ENCODE results near the gene DDR2.

The DDR2 gene

DNA sequence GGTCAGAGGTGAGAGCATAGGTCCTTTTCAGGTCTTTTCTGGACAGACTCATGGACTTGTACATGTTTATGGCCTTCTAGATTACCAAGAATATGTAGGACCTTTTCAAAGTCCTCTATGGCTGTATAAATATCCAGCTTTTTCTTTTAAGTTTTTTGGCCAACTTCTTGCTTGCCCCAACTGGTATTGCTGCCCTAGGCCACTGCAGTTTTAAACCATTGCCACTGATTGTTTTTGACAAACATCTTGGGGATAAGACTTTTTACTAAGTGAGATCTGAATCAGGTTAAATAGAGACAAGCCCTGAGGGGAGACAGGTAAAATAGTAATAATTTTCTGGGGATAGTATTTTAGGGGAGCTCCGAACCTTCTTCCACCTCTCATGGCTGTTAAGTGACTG, 14.8 kb upstream of the DDR2 start:
- peaks cover 21% of the 10 kb centered on the region for H3K9me3 ChIP-seq (ENCODE audit: insufficient read depth, low read length)
- H3K4me1 ChIP-seq (ENCODE audit: insufficient read depth, insufficient read length) = no peaks in the 10 kb centered on the region
- TF ChIP-seq YY1 (IDR thresholded peaks at IDR 0.05; ENCODE audit: insufficient read depth, insufficient read length) (no peak), SUZ12 (IDR thresholded peaks at IDR 0.05; ENCODE audit: extremely low read depth, insufficient read depth, insufficient read length) (no peak), ZNF274 (IDR thresholded peaks at IDR 0.05; ENCODE audit: low read depth, low read length) (no peak)
- H3K9ac ChIP-seq (ENCODE audit: insufficient read length, low read depth) = no peak overlapping the region
- H3K27me3 ChIP-seq (ENCODE audit: insufficient read depth, insufficient read length) = no peaks in the 10 kb centered on the region
- no peak for DNase-seq (ENCODE audit: low read depth, low spot score)
- no peak overlapping the region for H3K4me3 ChIP-seq (ENCODE audit: insufficient read length, low read depth)
- no peaks in the 10 kb centered on the region for H3K36me3 ChIP-seq (ENCODE audit: insufficient read depth, insufficient read length, low read length)

DNA sequence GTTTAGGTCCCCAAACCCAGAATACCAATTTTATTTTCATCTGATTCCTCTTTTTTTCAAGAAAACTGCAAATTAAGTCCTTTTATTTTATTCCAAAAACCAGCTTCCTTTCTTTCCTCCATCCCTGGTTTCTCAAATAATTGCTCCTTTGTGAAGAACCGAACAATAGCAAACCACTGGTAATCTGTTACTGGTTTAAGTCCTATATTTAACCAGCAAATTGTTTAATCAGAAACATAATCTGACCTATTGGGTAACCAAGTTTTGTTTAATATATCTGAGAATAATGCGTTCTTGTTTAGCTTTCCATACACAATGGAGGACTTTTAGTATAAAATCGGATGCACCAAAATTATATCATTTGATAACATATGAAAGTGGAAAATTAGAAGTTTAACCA, 13.2 kb upstream of the DDR2 start:
- no peak for DNase-seq (ENCODE audit: low read depth, low spot score)
- no peak for TF ChIP-seq YY1 (IDR thresholded peaks at IDR 0.05; ENCODE audit: insufficient read depth, insufficient read length)
- Histone ChIP-seq H3K4me1 (ENCODE audit: insufficient read depth, insufficient read length) (no peaks in the 10 kb centered on the region), H3K4me3 (ENCODE audit: insufficient read length, low read depth) (no peak overlapping the region), H3K27me3 (ENCODE audit: insufficient read depth, insufficient read length) (no peaks in the 10 kb centered on the region), H3K9ac (ENCODE audit: insufficient read length, low read depth) (no peak overlapping the region), H3K9me3 (ENCODE audit: insufficient read depth, low read length) (peaks cover 21% of the 10 kb centered on the region), H3K36me3 (ENCODE audit: insufficient read depth, insufficient read length, low read length) (no peaks in the 10 kb centered on the region)

DNA sequence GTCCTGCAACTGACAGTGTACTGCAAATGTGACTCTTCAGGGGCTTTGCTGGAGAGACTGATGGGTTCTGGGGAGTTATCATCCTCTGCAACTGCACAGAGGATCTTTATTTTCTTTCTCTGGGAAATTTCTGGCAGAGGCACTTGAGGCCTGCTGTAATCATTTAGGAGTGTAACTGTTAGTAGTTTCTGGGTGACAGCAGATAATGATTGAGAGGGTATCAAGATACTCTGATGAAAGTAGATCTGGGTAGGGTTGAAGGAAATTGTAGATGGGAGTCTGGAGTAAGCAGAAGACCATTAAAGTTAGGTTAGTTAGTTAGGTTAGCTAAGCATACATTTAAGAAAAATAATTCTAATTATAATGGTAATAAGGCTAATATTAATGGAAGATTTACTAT, 11.0 kb upstream of the DDR2 start:
- Histone ChIP-seq H3K9ac (ENCODE audit: insufficient read length, low read depth) (no peak overlapping the region), H3K9me3 (ENCODE audit: insufficient read depth, low read length) (peaks cover 21% of the 10 kb centered on the region), H3K4me3 (ENCODE audit: insufficient read length, low read depth) (no peak overlapping the region), H3K4me1 (ENCODE audit: insufficient read depth, insufficient read length) (no peaks in the 10 kb centered on the region), H3K27me3 (ENCODE audit: insufficient read depth, insufficient read length) (no peaks in the 10 kb centered on the region), H3K36me3 (ENCODE audit: insufficient read depth, insufficient read length, low read length) (no peaks in the 10 kb centered on the region)
- no peak for DNase-seq (ENCODE audit: low read depth, low spot score)
- TF ChIP-seq YY1 (IDR thresholded peaks at IDR 0.05; ENCODE audit: insufficient read depth, insufficient read length) (no peak), ZNF274 (IDR thresholded peaks at IDR 0.05; ENCODE audit: low read depth, low read length) (no peak), SUZ12 (IDR thresholded peaks at IDR 0.05; ENCODE audit: extremely low read depth, insufficient read depth, insufficient read length) (no peak)

DNA sequence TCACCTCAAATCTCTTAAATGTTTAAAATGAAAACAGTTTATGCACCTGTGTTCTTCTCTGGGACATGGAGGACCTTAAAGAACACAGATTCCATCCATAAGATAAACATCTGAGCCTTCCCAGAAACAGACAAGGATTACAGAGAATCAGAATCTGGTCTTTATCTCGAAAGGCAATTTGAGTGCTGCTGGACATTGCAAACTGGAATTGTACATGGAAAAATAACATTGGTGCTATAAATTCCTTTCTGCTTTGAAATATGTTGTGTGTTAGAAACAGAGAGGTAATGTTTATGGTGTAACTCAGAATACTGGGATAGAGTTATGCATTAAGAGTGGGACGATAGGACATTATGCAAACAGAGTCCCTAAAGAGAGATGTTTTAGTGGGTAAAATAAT, 6.6 kb upstream of the DDR2 start:
- DNase-seq (ENCODE audit: low read depth, low spot score) = no peak
- H3K27me3 ChIP-seq (ENCODE audit: insufficient read depth, insufficient read length) = no peaks in the 10 kb centered on the region
- TF ChIP-seq ZNF274 (IDR thresholded peaks at IDR 0.05; ENCODE audit: low read depth, low read length) (no peak), SUZ12 (IDR thresholded peaks at IDR 0.05; ENCODE audit: extremely low read depth, insufficient read depth, insufficient read length) (no peak), YY1 (IDR thresholded peaks at IDR 0.05; ENCODE audit: insufficient read depth, insufficient read length) (no peak)

DNA sequence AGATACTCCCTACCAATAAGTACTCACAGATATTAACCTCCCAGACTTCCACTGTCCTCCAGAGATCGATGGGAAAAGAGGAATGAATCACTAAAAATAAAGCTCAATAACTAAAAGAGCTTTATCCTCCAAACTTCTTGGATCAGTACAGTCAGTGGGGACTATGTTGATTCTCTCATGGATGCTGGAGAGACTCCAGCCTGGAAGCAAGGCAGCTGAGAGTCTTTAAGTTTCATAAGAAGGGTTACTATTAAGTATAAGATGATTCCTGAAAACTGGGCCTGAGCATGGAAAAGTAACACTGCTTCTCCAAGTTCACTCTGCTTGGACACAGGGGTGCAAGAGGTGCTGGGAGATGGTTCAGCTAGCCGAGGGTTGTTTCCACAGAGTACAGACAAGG, 6.2 kb upstream of the DDR2 start:
- TF ChIP-seq ZNF274 (IDR thresholded peaks at IDR 0.05; ENCODE audit: low read depth, low read length) = no peak
- no peak for TF ChIP-seq YY1 (IDR thresholded peaks at IDR 0.05; ENCODE audit: insufficient read depth, insufficient read length)
- no peak for TF ChIP-seq SUZ12 (IDR thresholded peaks at IDR 0.05; ENCODE audit: extremely low read depth, insufficient read depth, insufficient read length)
- Histone ChIP-seq H3K9ac (ENCODE audit: insufficient read length, low read depth) (no peak overlapping the region), H3K9me3 (ENCODE audit: insufficient read depth, low read length) (no peaks in the 10 kb centered on the region), H3K4me3 (ENCODE audit: insufficient read length, low read depth) (no peak overlapping the region), H3K4me1 (ENCODE audit: insufficient read depth, insufficient read length) (no peaks in the 10 kb centered on the region), H3K27me3 (ENCODE audit: insufficient read depth, insufficient read length) (no peaks in the 10 kb centered on the region), H3K36me3 (ENCODE audit: insufficient read depth, insufficient read length, low read length) (no peaks in the 10 kb centered on the region)
- no peak for DNase-seq (ENCODE audit: low read depth, low spot score)

More for the DNA sequence above, 6.6 kb upstream of the DDR2 start:
- no peak overlapping the region for H3K9ac ChIP-seq (ENCODE audit: insufficient read length, low read depth)
- H3K36me3 ChIP-seq (ENCODE audit: insufficient read depth, insufficient read length, low read length) = no peaks in the 10 kb centered on the region
- no peak overlapping the region for H3K4me3 ChIP-seq (ENCODE audit: insufficient read length, low read depth)
- no peaks in the 10 kb centered on the region for H3K4me1 ChIP-seq (ENCODE audit: insufficient read depth, insufficient read length)
- no peaks in the 10 kb centered on the region for H3K9me3 ChIP-seq (ENCODE audit: insufficient read depth, low read length)

DNA sequence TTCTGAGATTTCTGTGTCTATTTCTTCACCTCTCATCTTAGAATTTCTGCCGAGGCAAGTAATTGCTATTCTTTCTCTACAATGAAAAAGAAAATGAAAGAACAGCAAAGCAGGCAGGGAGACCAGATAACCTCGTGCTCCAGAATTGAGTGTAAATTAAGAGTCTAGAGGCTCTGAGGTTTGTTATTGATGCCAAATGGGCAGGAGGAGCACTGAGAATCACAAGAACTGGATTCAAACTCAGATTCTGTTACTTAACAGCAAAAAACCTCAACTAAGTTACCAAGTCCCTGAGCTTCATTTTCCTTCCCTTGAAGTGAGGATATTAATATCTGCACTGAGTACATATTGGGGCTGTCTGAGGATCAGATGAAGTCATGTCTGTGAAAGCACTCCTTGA, 5.5 kb upstream of the DDR2 start:
- DNase-seq (ENCODE audit: low read depth, low spot score) = no peak
- Histone ChIP-seq H3K9ac (ENCODE audit: insufficient read length, low read depth) (no peak overlapping the region), H3K4me3 (ENCODE audit: insufficient read length, low read depth) (no peak overlapping the region), H3K36me3 (ENCODE audit: insufficient read depth, insufficient read length, low read length) (no peaks in the 10 kb centered on the region), H3K27me3 (ENCODE audit: insufficient read depth, insufficient read length) (no peaks in the 10 kb centered on the region), H3K9me3 (ENCODE audit: insufficient read depth, low read length) (no peaks in the 10 kb centered on the region), H3K4me1 (ENCODE audit: insufficient read depth, insufficient read length) (no peaks in the 10 kb centered on the region)
- no peak for TF ChIP-seq YY1 (IDR thresholded peaks at IDR 0.05; ENCODE audit: insufficient read depth, insufficient read length)
- TF ChIP-seq ZNF274 (IDR thresholded peaks at IDR 0.05; ENCODE audit: low read depth, low read length) = no peak
- TF ChIP-seq SUZ12 (IDR thresholded peaks at IDR 0.05; ENCODE audit: extremely low read depth, insufficient read depth, insufficient read length) = no peak

DNA sequence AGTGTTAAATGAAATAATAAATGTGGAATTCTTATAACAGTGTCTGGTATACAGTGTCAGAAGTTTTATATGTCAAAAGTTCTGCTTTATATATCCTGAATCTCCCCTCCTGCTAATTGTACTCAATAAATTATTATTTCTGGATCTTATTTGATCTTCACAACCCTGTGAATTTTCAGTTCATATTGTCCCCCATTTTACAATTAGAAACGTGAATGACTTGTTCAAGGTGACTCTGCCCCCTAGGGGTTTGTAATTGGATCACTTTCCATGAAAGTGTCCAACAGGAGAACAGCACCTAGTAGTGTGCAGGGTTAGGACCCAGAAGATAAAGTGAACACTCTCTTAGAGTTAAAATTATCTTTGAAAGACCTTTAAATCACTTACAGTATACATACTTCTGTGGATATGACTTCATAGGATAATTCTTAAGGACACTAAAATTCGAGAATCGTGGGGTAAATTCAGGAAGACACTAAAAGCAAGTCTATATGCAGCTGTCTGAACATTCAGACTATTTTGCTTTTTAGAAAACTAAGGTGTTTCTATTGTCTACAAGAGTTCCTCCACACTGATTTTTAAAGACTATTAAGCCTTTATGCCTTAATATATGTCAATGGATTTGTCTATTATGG, 4.5 kb upstream of the DDR2 start:
- Histone ChIP-seq H3K9me3 (ENCODE audit: insufficient read depth, low read length) (no peaks in the 10 kb centered on the region), H3K9ac (ENCODE audit: insufficient read length, low read depth) (no peak overlapping the region), H3K4me3 (ENCODE audit: insufficient read length, low read depth) (no peak overlapping the region), H3K4me1 (ENCODE audit: insufficient read depth, insufficient read length) (no peaks in the 10 kb centered on the region), H3K36me3 (ENCODE audit: insufficient read depth, insufficient read length, low read length) (no peaks in the 10 kb centered on the region), H3K27me3 (ENCODE audit: insufficient read depth, insufficient read length) (no peaks in the 10 kb centered on the region)
- TF ChIP-seq SUZ12 (IDR thresholded peaks at IDR 0.05; ENCODE audit: extremely low read depth, insufficient read depth, insufficient read length) (no peak), ZNF274 (IDR thresholded peaks at IDR 0.05; ENCODE audit: low read depth, low read length) (no peak), YY1 (IDR thresholded peaks at IDR 0.05; ENCODE audit: insufficient read depth, insufficient read length) (no peak)
- peak; percentile 27 for DNase-seq (ENCODE audit: low read depth, low spot score)
